ENCODE measurements around the gene EEF1AKMT2. TPM values are rescaled to one million over a fixed set of nuclear protein-coding genes. Genes with fewer than 3 reads are reported as not detected.

EEF1AKMT2 gene
- total and polyA plus RNA-seq, 9 donors, result 11.9 to 25.8 (median 20.5) TPM

DNA sequence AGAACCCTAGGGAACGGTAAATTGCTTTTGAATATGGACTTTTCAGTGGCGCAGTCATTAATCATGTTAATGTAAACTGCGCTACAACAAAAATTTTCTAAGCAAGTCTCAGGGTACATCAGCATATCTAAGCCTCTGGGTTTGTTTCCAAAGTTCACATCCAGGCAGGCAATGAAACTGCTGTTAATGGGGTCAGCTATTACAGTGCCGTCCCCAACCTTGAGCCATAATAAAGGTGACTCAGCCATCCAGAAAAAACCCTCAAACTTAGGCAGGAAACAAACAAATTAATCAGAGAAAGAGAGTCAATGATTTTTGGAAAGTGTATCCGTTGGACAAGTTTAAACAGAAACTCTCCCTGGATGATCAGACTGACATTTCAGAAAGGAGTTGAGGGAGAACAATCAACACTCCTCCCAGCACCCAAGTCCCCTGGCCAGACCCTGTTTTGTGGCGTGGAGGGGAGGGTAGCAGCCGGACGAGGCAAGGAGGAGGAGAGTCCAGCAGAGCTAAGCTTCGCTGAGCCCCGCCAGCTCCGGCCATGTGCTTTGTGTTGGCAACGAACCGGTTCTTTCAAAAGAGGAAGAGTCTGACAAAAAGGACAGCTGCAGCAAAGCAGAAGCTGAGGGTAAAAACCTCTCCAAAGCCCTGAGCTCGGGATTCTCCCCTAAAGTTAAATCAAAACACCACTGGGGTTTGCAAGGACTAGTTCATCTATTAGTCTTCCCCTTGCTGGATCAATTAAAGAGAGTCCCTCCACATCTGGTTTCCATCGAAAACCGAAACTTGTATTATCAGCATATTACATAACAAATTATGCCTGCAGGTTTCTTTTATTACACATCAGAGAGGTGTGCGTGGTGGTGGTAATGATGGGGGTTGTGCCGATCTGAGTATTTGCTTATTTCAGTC, 51.1 kb downstream of the EEF1AKMT2 start:
- H3K9me3 ChIP-seq, result no peaks in the 10 kb centered on the region
- H3K27ac ChIP-seq, result peak overlapping the region; percentile 39 to 78
- DNase-seq, result peak in 4 of 5 donors; percentile 70 to 75 (median 72)
- H3K27me3 ChIP-seq, result no peaks in the 10 kb centered on the region
- intact Hi-C loops (cut with DNase I), result loop anchor here (2.0 to 5.0 kb wide), 7 partner anchors 38 to 208 kb away; no protein-coding TSS in a partner anchor
- peak overlapping the region; percentile 16 for H3K4me3 ChIP-seq
- TF ChIP-seq, protein P1, sequence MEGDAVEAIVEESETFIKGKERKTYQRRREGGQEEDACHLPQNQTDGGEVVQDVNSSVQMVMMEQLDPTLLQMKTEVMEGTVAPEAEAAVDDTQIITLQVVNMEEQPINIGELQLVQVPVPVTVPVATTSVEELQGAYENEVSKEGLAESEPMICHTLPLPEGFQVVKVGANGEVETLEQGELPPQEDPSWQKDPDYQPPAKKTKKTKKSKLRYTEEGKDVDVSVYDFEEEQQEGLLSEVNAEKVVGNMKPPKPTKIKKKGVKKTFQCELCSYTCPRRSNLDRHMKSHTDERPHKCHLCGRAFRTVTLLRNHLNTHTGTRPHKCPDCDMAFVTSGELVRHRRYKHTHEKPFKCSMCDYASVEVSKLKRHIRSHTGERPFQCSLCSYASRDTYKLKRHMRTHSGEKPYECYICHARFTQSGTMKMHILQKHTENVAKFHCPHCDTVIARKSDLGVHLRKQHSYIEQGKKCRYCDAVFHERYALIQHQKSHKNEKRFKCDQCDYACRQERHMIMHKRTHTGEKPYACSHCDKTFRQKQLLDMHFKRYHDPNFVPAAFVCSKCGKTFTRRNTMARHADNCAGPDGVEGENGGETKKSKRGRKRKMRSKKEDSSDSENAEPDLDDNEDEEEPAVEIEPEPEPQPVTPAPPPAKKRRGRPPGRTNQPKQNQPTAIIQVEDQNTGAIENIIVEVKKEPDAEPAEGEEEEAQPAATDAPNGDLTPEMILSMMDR (IDR thresholded peaks at IDR 0.05), result no peak
- TF ChIP-seq EP300 (IDR thresholded peaks at IDR 0.05), result no peak
- no peak for TF ChIP-seq POLR2A (IDR thresholded peaks at IDR 0.05)
- H3K4me1 ChIP-seq (ENCODE audit: insufficient read depth), result peaks cover 43% of the 10 kb centered on the region
- WGBS, 3 donors, result 6 to 7% (median 6%) methylated on average over 18 of the region's 18 CpGs
- no peaks in the 10 kb centered on the region for H3K36me3 ChIP-seq

DNA sequence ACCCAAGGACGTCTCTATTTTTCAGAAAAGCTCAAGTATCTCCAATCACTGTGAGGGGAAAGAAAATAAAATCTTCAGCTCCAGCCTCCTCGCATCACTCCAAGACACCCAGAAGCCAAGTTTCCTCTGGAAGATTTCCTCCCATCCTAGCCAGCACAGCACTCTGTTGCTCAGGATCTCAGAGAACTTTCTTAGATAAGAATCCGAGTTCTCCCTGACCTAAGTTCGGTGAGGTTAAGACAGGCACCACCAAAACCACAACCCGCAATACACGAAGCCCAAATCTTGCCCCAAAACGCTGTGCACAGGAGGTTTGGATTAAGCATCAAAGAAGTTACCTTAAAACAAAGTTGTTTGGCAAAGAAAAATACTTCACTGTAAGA, 51.7 kb downstream of the EEF1AKMT2 start:
- peaks cover 48% of the 10 kb centered on the region for H3K4me1 ChIP-seq (ENCODE audit: insufficient read depth)
- peak in 2 of 5 donors; percentile 20 to 27 for DNase-seq
- no peak overlapping the region for H3K4me3 ChIP-seq
- WGBS, 3 donors, result 2 to 7% (median 4%) methylated on average over 7 of the region's 7 CpGs
- no peaks in the 10 kb centered on the region for H3K36me3 ChIP-seq
- H3K9me3 ChIP-seq, result no peaks in the 10 kb centered on the region
- intact Hi-C loops (cut with DNase I), result loop anchor here (2.0 to 5.0 kb wide), 8 partner anchors 38 to 208 kb away; no protein-coding TSS in a partner anchor
- peak overlapping the region in 1 of 2 donors; percentile 78 for H3K27ac ChIP-seq
- no peak for TF ChIP-seq EP300 (IDR thresholded peaks at IDR 0.05)
- H3K27me3 ChIP-seq, result no peaks in the 10 kb centered on the region

DNA sequence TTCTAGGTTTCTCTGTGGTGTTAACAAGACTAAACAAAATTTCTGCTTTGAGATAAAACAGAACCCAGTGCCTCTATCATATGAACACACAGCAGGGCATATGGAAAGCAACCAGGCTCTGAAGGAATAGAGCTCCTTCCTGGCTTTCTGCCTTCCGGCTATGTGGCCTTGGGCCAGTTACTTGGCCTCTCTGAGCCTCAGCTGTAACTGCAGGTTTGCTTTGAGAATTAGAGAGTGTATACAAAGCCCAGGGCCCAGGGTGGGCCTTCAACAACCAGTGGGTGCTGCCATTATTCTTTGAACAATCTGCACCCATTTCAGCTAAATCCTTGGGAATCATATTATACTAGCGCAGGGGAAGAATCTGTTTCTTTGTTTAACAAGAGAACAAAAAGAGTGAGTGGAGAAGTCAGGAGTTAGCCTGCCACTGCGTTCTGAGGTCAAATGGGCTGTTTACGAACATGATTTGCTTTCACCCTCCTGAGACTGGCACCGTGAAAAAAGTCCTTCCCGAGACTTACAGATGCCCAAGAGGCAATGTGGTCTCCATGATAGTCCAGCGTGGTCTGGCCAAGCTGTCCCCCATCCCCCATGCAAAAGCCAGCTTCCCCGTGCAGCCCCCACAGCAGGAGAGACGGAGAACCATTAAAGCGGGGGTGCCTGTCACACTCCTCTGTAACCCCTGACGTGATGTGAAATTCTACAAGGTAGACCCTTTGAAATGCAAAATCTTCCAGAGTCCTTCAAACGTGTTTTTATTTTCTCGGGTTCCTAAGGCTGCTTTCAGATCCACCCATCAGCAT, 52.4 kb downstream of the EEF1AKMT2 start:
- intact Hi-C loops (cut with DNase I), result loop anchor here in 2 of 4 donors (5.0 kb wide), 2 partner anchors 37 to 92 kb away; no protein-coding TSS in a partner anchor
- H3K4me3 ChIP-seq, result no peak overlapping the region
- H3K27me3 ChIP-seq, result no peaks in the 10 kb centered on the region
- H3K27ac ChIP-seq, result peak overlapping the region in 1 of 2 donors; percentile 78
- TF ChIP-seq POLR2A (IDR thresholded peaks at IDR 0.05) (no peak), EP300 (IDR thresholded peaks at IDR 0.05) (no peak)
- TF ChIP-seq, protein P1 (IDR thresholded peaks at IDR 0.05), result no peak
- no peaks in the 10 kb centered on the region for H3K36me3 ChIP-seq
- DNase-seq, result no peak
- H3K4me1 ChIP-seq (ENCODE audit: insufficient read depth), result peaks cover 55% of the 10 kb centered on the region
- 25 to 41% (median 33%) methylated on average over 13 of the region's 13 CpGs for WGBS, 3 donors
- H3K9me3 ChIP-seq, result no peaks in the 10 kb centered on the region

DNA sequence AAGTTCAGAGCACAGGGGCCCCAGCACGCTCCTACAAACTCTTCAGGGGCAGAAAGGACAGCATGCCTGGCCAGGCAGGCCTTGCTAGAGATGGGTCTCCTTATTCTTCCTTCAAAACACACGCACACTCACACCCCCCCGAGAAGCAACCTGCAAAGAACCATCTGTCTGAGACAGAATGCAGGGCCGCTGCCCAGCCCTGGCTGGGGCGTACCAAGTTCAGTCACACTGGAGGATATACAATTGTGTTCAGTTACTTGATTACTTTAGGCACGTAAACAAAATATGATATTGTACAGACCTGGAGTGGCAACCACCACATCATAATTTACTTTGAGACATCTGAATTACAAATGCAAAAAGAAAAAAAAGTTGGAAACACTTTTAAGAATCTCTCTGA, 53.2 kb downstream of the EEF1AKMT2 start:
- Histone ChIP-seq H3K4me1 (ENCODE audit: insufficient read depth) (peaks cover 63% of the 10 kb centered on the region), H3K4me3 (no peak overlapping the region), H3K27ac (peak overlapping the region; percentile 58 to 78), H3K27me3 (no peaks in the 10 kb centered on the region), H3K9me3 (no peaks in the 10 kb centered on the region), H3K36me3 (no peaks in the 10 kb centered on the region)
- DNase-seq, result no peak
- TF ChIP-seq, protein P1 (IDR thresholded peaks at IDR 0.05), result no peak
- TF ChIP-seq EP300 (IDR thresholded peaks at IDR 0.05) (no peak), POLR2A (IDR thresholded peaks at IDR 0.05) (no peak)
- intact Hi-C loops (cut with DNase I), result loop anchor here in 2 of 4 donors (5.0 kb wide), 2 partner anchors 36 to 91 kb away; no protein-coding TSS in a partner anchor
- 13 to 27% (median 19%) methylated on average over 6 of the region's 6 CpGs for WGBS, 3 donors
